ENCODE data around the gene HNF1B.

DNA sequence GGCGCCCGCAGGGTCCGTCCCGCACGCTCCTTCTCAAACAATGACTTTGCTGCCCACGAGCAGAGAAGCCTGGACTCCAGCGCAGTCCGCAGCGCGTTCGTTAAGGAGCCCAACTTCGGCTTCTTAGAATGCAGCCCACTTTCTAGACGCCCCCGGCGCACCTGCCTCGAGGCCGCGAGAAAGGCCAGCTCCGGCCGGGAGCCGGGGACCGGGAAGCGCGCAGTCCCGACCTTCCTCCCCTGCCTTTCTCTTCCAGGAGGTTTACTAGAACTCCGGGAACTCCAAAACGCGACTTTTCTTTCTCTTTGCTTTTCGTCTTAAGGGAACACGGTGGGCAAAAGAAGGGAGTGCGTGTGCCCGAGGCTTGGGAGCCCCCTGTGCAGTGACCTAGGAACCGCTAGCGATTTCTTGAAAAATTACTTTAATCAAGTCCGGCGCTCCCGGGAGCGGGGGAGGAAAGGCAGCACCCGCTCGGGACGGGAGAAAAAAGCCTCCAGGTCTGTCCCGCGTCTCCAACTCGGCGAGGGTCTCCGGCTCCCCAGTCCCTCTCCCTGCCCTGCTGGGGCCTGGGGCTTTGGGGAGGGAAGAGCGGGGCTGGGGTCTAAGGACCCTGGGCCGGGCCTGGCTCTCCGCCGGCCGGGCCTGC lies 2.6 kb downstream of the HNF1B start:
- TF ChIP-seq, protein P1, sequence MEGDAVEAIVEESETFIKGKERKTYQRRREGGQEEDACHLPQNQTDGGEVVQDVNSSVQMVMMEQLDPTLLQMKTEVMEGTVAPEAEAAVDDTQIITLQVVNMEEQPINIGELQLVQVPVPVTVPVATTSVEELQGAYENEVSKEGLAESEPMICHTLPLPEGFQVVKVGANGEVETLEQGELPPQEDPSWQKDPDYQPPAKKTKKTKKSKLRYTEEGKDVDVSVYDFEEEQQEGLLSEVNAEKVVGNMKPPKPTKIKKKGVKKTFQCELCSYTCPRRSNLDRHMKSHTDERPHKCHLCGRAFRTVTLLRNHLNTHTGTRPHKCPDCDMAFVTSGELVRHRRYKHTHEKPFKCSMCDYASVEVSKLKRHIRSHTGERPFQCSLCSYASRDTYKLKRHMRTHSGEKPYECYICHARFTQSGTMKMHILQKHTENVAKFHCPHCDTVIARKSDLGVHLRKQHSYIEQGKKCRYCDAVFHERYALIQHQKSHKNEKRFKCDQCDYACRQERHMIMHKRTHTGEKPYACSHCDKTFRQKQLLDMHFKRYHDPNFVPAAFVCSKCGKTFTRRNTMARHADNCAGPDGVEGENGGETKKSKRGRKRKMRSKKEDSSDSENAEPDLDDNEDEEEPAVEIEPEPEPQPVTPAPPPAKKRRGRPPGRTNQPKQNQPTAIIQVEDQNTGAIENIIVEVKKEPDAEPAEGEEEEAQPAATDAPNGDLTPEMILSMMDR (conservative IDR thresholded peaks at IDR 0.05) = no peak
- TF ChIP-seq EZH2 (IDR thresholded peaks at IDR 0.05; ENCODE audit: low read depth) = peak; percentile 91; the same call in 1 of the 2 replicates
